Esophagus muscularis mucosa (tissue), 3 donors: ENCODE measurements around the gene PREX1.

ENCODE experiments used
- POLR2A ChIP-seq: fragments of 450-650 bp; IDR thresholded peaks from one replicate; pipeline ENCODE4 v1.6.1; 2017; ENCODE audit warnings: antibody characterized with exemption, moderate library complexity, mild to moderate bottlenecking, low read depth
- POLR2AphosphoS5 ChIP-seq, 2 donors: sonication (generic); formaldehyde crosslinking; IDR thresholded peaks; one replicate each; pipeline ENCODE4 v1.6.1; 2017; ENCODE audit warnings: antibody characterized with exemption in 2 of 2
- TF ChIP-seq, protein P1 (sequence below), 3 experiments: fragments of 200-600 bp in 2 of 3; fragments of 450-650 bp in 1 of 3; sonication (generic) in 2 of 3; IDR thresholded peaks; one replicate each; pipeline ENCODE4 v1.5.1; 2017 to 2019; ENCODE audit warnings: antibody characterized with exemption in 3 of 3, mild to moderate bottlenecking in 2 of 3, moderate library complexity in 1 of 3

DNA sequence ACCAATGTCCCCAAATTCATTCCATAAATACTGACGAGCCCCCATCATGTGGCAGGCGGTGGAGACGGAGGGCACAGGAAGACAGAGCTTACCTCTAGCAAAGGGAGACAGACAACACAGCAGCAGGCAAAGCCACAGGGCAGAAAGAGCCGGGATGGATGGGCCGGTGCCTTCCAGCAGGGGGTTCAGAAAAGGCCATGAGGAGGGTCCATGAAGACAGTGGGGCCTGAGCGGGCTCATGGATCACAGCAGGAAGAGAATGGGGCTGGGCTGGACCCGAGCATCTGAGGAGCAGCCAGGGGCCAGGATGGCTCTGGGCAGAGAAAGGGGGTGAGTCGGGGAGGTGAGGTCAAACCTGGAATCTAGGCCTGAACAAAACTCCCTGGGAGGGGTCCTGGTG is 42.0 kb downstream of the PREX1 start:
- TF ChIP-seq, protein P1, sequence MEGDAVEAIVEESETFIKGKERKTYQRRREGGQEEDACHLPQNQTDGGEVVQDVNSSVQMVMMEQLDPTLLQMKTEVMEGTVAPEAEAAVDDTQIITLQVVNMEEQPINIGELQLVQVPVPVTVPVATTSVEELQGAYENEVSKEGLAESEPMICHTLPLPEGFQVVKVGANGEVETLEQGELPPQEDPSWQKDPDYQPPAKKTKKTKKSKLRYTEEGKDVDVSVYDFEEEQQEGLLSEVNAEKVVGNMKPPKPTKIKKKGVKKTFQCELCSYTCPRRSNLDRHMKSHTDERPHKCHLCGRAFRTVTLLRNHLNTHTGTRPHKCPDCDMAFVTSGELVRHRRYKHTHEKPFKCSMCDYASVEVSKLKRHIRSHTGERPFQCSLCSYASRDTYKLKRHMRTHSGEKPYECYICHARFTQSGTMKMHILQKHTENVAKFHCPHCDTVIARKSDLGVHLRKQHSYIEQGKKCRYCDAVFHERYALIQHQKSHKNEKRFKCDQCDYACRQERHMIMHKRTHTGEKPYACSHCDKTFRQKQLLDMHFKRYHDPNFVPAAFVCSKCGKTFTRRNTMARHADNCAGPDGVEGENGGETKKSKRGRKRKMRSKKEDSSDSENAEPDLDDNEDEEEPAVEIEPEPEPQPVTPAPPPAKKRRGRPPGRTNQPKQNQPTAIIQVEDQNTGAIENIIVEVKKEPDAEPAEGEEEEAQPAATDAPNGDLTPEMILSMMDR (IDR thresholded peaks at IDR 0.05) = no peak
- no peak for TF ChIP-seq POLR2A
- no peak for TF ChIP-seq POLR2AphosphoS5 (IDR thresholded peaks at IDR 0.05)
